Panc1 (cell line): ENCODE data around the gene PKMYT1. TPM values are rescaled to one million over a fixed set of nuclear protein-coding genes. Genes with fewer than 3 reads are reported as not detected.

Experiments used
- ATAC-seq: fragments of 200-7000 bp; cut with Tn5 transposase; 2 replicates; pipeline ENCODE4 v1.9.1; 2020; ENCODE audit warnings: mild to moderate bottlenecking, moderate library complexity
- BruUV-seq: library from RNA; stranded (reverse); fragments of 400-500 nt; replicated peaks from 2 replicates; lab custom pipeline; 2021; lab: Mats Ljungman, UMichigan
- CTCF ChIA-PET: fragments of 300-600 bp; sonication (Branson Sonifier 250); formaldehyde crosslinking; loops from one replicate; lab custom pipeline; 2022; ENCODE audit warnings: antibody characterized with exemption; lab: Charles Lee
- POLR2A ChIA-PET: fragments of 300-600 bp; sonication (Branson Sonifier 250); formaldehyde crosslinking; loops from one replicate; lab custom pipeline; 2022; ENCODE audit warnings: antibody characterized with exemption; lab: Charles Lee
- DNase-seq: peaks from one replicate; pipeline ENCODE4 v3.0.0-alpha.2; 2010; ENCODE audit warnings: low read depth, low spot score
- H3K27ac ChIP-seq: 2 replicates; pipeline ENCODE4 v1.5.1; 2011; ENCODE audit warnings: mild to moderate bottlenecking, low read length, inconsistent platforms
- H3K27me3 ChIP-seq: fragments of 200-500 bp; sonication (Bioruptor generic); 2 replicates; pipeline ENCODE4 v1.6.0; 2014; ENCODE audit warnings: low read length, inconsistent platforms; ENCODE audit not compliant: control insufficient read depth, insufficient read depth
- H3K36me3 ChIP-seq: fragments of 200-500 bp; sonication (Bioruptor generic); 2 replicates; pipeline ENCODE4 v1.5.1; 2014; ENCODE audit warnings: inconsistent platforms, mild to moderate bottlenecking, low read length, moderate library complexity; ENCODE audit not compliant: control insufficient read depth, insufficient read depth
- H3K4me1 ChIP-seq: 2 replicates; pipeline ENCODE4 v1.5.1; 2011; ENCODE audit warnings: inconsistent platforms, mild to moderate bottlenecking, low read length, moderate library complexity; ENCODE audit not compliant: control insufficient read depth, insufficient read depth
- H3K4me3 ChIP-seq, 2 experiments: 2 replicates each; pipeline ENCODE4 v1.5.1; 2011 to 2012; ENCODE audit warnings: low read depth in 2 of 2, low read length in 2 of 2, mild to moderate bottlenecking in 2 of 2, inconsistent platforms in 1 of 2, moderate library complexity in 1 of 2
- H3K9me3 ChIP-seq: fragments of 200-500 bp; sonication (Bioruptor generic); 2 replicates; pipeline ENCODE4 v1.5.1; 2014; ENCODE audit warnings: low read depth, mild to moderate bottlenecking, inconsistent platforms, low read length, moderate library complexity; ENCODE audit not compliant: control insufficient read depth, insufficient read depth
- POLR2AphosphoS5 ChIP-seq: IDR thresholded peaks from 2 replicates; pipeline ENCODE4 v1.6.1; 2012; ENCODE audit warnings: mild to moderate bottlenecking, low read depth, low read length, moderate library complexity
- SIN3A ChIP-seq: IDR thresholded peaks from 2 replicates; pipeline ENCODE4 v1.6.1; 2012; ENCODE audit warnings: low read depth, mild to moderate bottlenecking, low read length, moderate library complexity, borderline replicate concordance; ENCODE audit not compliant: insufficient read depth
- TCF7L2 ChIP-seq: IDR thresholded peaks from 2 replicates; pipeline ENCODE4 v1.6.1; 2011; ENCODE audit warnings: mild to moderate bottlenecking, low read depth, low read length, inconsistent platforms
- in situ Hi-C: cut with HindIII; loops from 2 replicates; pipeline ENCODE4 v1.10.0; 2016; ENCODE audit warnings: low sequenced_read_pairs, low pct_unique_long_range_greater_than_20kb
- intact Hi-C: fragments of 100-400 bp; cut with micrococcal nuclease; formaldehyde crosslinking; loops from one replicate; pipeline ENCODE4 v1.10.0; 2022; ENCODE audit not compliant: unreplicated experiment
- total RNA-seq: library from RNA; stranded (reverse); gene quantifications from one replicate; pipeline ENCODE4 v1.2.1, GENCODE V29; 2021; ENCODE audit not compliant: unreplicated experiment
- TF ChIP-seq, protein P1 (sequence below), 2 experiments: IDR thresholded peaks; 2 replicates each; pipeline ENCODE4 v1.6.1; 2011 to 2012; ENCODE audit warnings: low read depth in 2 of 2, control low read depth in 1 of 2, low read length in 1 of 2, mild to moderate bottlenecking in 1 of 2, moderate library complexity in 1 of 2; ENCODE audit not compliant: insufficient read depth in 1 of 2
- TF ChIP-seq, protein P2 (sequence below): fragments of 450-650 bp; IDR thresholded peaks from 2 replicates; pipeline ENCODE4 v1.5.1; 2017; ENCODE audit warnings: mild to moderate bottlenecking

Gene PKMYT1
- total RNA-seq, 1 experiment from 2014 or later, result 105 TPM

DNA sequence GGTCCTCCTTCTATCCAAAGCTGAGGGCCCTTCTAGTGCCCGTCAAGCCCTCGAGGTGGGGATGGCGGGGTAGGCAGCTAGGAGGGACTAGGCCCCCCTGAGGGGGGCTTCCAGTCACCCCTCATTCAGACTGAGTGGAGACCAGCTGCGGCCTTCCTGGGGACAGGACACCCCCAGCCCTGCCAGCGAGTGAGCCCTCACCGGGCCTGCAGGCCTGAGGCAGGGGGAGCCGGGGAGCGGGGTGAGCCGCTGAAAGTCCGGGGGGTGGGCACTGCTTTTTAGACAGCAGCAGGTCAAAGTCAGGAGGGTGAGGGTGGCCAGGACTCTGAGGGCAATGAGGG, 24.8 kb downstream of the PKMYT1 start:
- intact Hi-C loops, result no loop called here
- no peak overlapping the region for H3K4me3 ChIP-seq
- TF ChIP-seq SIN3A, result no peak
- no peak for TF ChIP-seq TCF7L2
- no peak for TF ChIP-seq POLR2AphosphoS5
- TF ChIP-seq, protein P1, sequence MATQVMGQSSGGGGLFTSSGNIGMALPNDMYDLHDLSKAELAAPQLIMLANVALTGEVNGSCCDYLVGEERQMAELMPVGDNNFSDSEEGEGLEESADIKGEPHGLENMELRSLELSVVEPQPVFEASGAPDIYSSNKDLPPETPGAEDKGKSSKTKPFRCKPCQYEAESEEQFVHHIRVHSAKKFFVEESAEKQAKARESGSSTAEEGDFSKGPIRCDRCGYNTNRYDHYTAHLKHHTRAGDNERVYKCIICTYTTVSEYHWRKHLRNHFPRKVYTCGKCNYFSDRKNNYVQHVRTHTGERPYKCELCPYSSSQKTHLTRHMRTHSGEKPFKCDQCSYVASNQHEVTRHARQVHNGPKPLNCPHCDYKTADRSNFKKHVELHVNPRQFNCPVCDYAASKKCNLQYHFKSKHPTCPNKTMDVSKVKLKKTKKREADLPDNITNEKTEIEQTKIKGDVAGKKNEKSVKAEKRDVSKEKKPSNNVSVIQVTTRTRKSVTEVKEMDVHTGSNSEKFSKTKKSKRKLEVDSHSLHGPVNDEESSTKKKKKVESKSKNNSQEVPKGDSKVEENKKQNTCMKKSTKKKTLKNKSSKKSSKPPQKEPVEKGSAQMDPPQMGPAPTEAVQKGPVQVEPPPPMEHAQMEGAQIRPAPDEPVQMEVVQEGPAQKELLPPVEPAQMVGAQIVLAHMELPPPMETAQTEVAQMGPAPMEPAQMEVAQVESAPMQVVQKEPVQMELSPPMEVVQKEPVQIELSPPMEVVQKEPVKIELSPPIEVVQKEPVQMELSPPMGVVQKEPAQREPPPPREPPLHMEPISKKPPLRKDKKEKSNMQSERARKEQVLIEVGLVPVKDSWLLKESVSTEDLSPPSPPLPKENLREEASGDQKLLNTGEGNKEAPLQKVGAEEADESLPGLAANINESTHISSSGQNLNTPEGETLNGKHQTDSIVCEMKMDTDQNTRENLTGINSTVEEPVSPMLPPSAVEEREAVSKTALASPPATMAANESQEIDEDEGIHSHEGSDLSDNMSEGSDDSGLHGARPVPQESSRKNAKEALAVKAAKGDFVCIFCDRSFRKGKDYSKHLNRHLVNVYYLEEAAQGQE (IDR thresholded peaks at IDR 0.05; ENCODE audit: insufficient read depth in 1 of 2, low read depth in 2 of 2, low read length in 1 of 2), result no peak
- TF ChIP-seq, protein P2, sequence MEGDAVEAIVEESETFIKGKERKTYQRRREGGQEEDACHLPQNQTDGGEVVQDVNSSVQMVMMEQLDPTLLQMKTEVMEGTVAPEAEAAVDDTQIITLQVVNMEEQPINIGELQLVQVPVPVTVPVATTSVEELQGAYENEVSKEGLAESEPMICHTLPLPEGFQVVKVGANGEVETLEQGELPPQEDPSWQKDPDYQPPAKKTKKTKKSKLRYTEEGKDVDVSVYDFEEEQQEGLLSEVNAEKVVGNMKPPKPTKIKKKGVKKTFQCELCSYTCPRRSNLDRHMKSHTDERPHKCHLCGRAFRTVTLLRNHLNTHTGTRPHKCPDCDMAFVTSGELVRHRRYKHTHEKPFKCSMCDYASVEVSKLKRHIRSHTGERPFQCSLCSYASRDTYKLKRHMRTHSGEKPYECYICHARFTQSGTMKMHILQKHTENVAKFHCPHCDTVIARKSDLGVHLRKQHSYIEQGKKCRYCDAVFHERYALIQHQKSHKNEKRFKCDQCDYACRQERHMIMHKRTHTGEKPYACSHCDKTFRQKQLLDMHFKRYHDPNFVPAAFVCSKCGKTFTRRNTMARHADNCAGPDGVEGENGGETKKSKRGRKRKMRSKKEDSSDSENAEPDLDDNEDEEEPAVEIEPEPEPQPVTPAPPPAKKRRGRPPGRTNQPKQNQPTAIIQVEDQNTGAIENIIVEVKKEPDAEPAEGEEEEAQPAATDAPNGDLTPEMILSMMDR, result no peak
- no peak overlapping the region for H3K27ac ChIP-seq
- ChIA-PET CTCF (no interaction called here), POLR2A (no interaction called here)
- DNase-seq, result no peak
- H3K36me3 ChIP-seq, result no peaks in the 10 kb centered on the region
- H3K27me3 ChIP-seq, result no peaks in the 10 kb centered on the region
- peaks cover 5% of the 10 kb centered on the region; the same call in 1 of the 2 replicates for H3K4me1 ChIP-seq
- BruUV-seq, result no TSS peak
- ATAC-seq, result no peak
- no peaks in the 10 kb centered on the region for H3K9me3 ChIP-seq
- in situ Hi-C loops, result no loop called here

DNA sequence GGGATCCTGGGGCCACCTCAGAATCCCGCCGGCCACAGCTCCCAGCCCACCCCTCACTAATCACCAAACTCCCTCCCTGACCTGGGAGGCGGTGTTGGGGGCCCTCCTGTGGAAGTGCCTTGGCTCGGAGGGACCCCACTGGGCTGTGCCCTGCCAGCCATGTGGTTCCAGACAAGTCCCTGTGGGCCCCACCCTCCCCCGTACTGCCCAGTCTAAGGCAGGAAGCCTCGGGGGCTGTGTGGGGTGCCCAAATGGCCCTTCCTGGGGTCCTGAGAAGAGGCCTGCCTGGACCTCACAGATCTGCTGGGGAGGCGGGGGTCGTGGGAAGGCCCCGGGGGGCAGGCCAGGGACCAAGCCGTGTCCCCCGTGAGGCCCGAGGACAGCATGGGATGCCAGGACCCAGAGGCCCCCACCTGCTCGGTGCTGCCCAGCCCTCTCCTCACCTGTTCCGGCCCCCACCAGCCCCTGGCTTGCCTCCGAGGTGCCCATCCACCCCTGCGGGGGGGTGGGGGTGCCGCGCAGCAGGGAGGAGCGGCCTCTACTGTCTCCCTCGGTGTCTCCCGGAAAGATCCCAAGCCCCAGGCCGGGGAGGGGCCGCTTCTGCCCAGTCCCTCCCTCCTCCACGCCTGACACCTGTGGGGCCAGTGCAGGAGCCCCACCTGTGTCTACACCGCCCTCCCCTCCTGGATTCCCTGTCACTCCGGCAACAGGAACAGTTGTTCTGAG, 25.4 kb downstream of the PKMYT1 start:
- Histone ChIP-seq H3K4me1 (peaks cover 5% of the 10 kb centered on the region; the same call in 1 of the 2 replicates), H3K27ac (no peak overlapping the region), H3K4me3 (no peak overlapping the region), H3K9me3 (no peaks in the 10 kb centered on the region), H3K27me3 (no peaks in the 10 kb centered on the region), H3K36me3 (no peaks in the 10 kb centered on the region)
- intact Hi-C loops (no loop called here), in situ Hi-C loops (no loop called here)
- ATAC-seq, result no peak; the same call in 1 of the 2 replicates
- DNase-seq, result no peak
- ChIA-PET CTCF (no interaction called here), POLR2A (no interaction called here)
- BruUV-seq, result no TSS peak
- TF ChIP-seq, protein P2, result no peak
- TF ChIP-seq, protein P1 (IDR thresholded peaks at IDR 0.05; ENCODE audit: insufficient read depth in 1 of 2, low read depth in 2 of 2, low read length in 1 of 2), result no peak
- TF ChIP-seq SIN3A, result no peak
- TF ChIP-seq POLR2AphosphoS5, result no peak
- TF ChIP-seq TCF7L2, result no peak
